Kidney (tissue), 14 donors: ENCODE results near the gene ERBB4. TPM values are rescaled to one million over a fixed set of nuclear protein-coding genes. Genes with fewer than 3 reads are reported as not detected.
"Not testable (repeated sequence)": the region's sequence is repeated elsewhere in the genome, so short reads cannot be mapped to it uniquely, and the experiment has no call there.

ENCODE experiments used
- DNase-seq, 5 donors: peaks; one replicate each; pipeline ENCODE4 v3.0.0-alpha.2; 2013 to 2020
- FAIRE-seq: peaks from 2 replicates; lab custom pipeline; 2012; peaks lifted over from hg19 to GRCh38; lab: Jason Lieb, UNC
- H3K27ac ChIP-seq, 2 donors: one replicate each; pipeline ENCODE4 v1.7.0; 2013; ENCODE audit warnings: low read depth in 2 of 2, low read length in 2 of 2, inconsistent platforms in 1 of 2
- H3K27me3 ChIP-seq: one replicate; pipeline ENCODE4 v1.7.1; 2013; ENCODE audit warnings: low read length, inconsistent platforms; ENCODE audit not compliant: control insufficient read depth, insufficient read depth
- H3K36me3 ChIP-seq, 3 donors: one replicate each; pipeline versions ENCODE4 v1.7.0 to v1.7.1; 2013; ENCODE audit warnings: low read length in 3 of 3, control low read depth in 1 of 3, inconsistent platforms in 1 of 3; ENCODE audit not compliant: insufficient read depth in 3 of 3, control insufficient read depth in 2 of 3
- H3K4me1 ChIP-seq, 3 donors: one replicate each; pipeline versions ENCODE4 v1.7.0 to v1.7.1; 2013; ENCODE audit warnings: low read length in 3 of 3, inconsistent platforms in 1 of 3, low read depth in 1 of 3; ENCODE audit not compliant: control insufficient read depth in 2 of 3, insufficient read depth in 2 of 3
- H3K4me3 ChIP-seq, 3 donors: one replicate each; pipeline versions ENCODE4 v1.7.0 to v1.8.1; 2013; ENCODE audit warnings: low read length in 3 of 3, control low read depth in 1 of 3, inconsistent platforms in 1 of 3
- H3K9ac ChIP-seq, 3 donors: one replicate each; pipeline versions ENCODE4 v1.7.0 to v1.7.1; 2013; ENCODE audit warnings: low read length in 3 of 3, control low read depth in 1 of 3, inconsistent platforms in 1 of 3
- H3K9me3 ChIP-seq, 3 donors: one replicate each; pipeline versions ENCODE4 v1.7.0 to v1.7.1; 2013; ENCODE audit warnings: low read length in 3 of 3, control low read depth in 1 of 3, inconsistent platforms in 1 of 3; ENCODE audit not compliant: control insufficient read depth in 2 of 3, insufficient read depth in 1 of 3
- CTCF ChIP-seq: IDR thresholded peaks from 3 replicates; pipeline ENCODE4 v1.5.1; 2012; ENCODE audit warnings: mild to moderate bottlenecking, moderate library complexity, borderline replicate concordance; ENCODE audit not compliant: insufficient read depth; ENCODE audit errors: extremely low read depth
- intact Hi-C: fragments of 100-400 bp; cut with DNase I; formaldehyde crosslinking; loops from one replicate; pipeline ENCODE4 v1.11.1; 2022
- polyA plus RNA-seq: library from polyadenylated mRNA; stranded (reverse); fragments of 350-450 nt; fragmentation: Illumina TruSeq; extraction: RNeasy Lipid Tissue Mini Kit (QIAGEN cat#74804); gene quantifications from one replicate; pipeline ENCODE4 v1.2.3, GENCODE V29; 2014; ENCODE audit warnings: low read depth, low replicate concordance; ENCODE audit not compliant: insufficient read depth
- total RNA-seq: library from RNA; stranded (reverse); fragmentation: NEBNext Ultra II Directional; extraction: Animal tissue kit (Norgen Biotek cat#: 25700); gene quantifications from one replicate; pipeline ENCODE4 v1.2.1, GENCODE V29; 2021
- donor health status: control.
- donor health status: control.
- donor health status: control.
- donor health status: control.
- donor health status: control.
- donor health status: DM: yes; HTN: yes; CAD: no.
- donor health status: Normal renal cell carcinoma (clear cell type).

The ERBB4 gene
- total and polyA plus RNA-seq, 2 donors from 2014 or later: 3.9 to 152 TPM

- intact Hi-C loops: no loop called here
- Histone ChIP-seq H3K4me1 (no peaks in the 10 kb centered on the region), H3K36me3 (no peaks in the 10 kb centered on the region), H3K27ac (no peak overlapping the region), H3K27me3 (no peaks in the 10 kb centered on the region), H3K9me3 (no peaks in the 10 kb centered on the region), H3K9ac (no peak overlapping the region), H3K4me3 (no peak overlapping the region)
- TF ChIP-seq CTCF: no peak
- DNase-seq: peak in 1 of 5 donors; percentile 19
- FAIRE-seq: no peak
Observed at GRCh38 chr2:212484563-212485080, 54.0 kb downstream of the ERBB4 start.

GRCh38 chr2:212480447-212480846 is 58.2 kb downstream of the ERBB4 start:
- intact Hi-C loops: no loop called here
- no peaks in the 10 kb centered on the region for H3K4me1 ChIP-seq
- H3K27ac ChIP-seq: no peak overlapping the region
- no peaks in the 10 kb centered on the region for H3K27me3 ChIP-seq
- H3K4me3 ChIP-seq: no peak overlapping the region
- DNase-seq (no peak), FAIRE-seq (no peak)
- H3K9me3 ChIP-seq: no peaks in the 10 kb centered on the region
- no peaks in the 10 kb centered on the region for H3K36me3 ChIP-seq
- no peak overlapping the region for H3K9ac ChIP-seq
- TF ChIP-seq CTCF: no peak

- H3K4me3 ChIP-seq: no peak overlapping the region
- H3K4me1 ChIP-seq: no peaks in the 10 kb centered on the region
- no peak overlapping the region for H3K9ac ChIP-seq
- DNase-seq (no peak), FAIRE-seq (no peak)
- TF ChIP-seq CTCF: no peak
- intact Hi-C loops: no loop called here
- no peaks in the 10 kb centered on the region for H3K27me3 ChIP-seq
- H3K27ac ChIP-seq: no peak overlapping the region
- no peaks in the 10 kb centered on the region for H3K36me3 ChIP-seq
- H3K9me3 ChIP-seq: no peaks in the 10 kb centered on the region
Observed at GRCh38 chr2:212477571-212477970, 61.0 kb downstream of the ERBB4 start.

GRCh38 chr2:212473211-212473610 is 65.4 kb downstream of the ERBB4 start:
- no peaks in the 10 kb centered on the region for H3K36me3 ChIP-seq
- no peak for DNase-seq
- no peaks in the 10 kb centered on the region for H3K4me1 ChIP-seq
- H3K9ac ChIP-seq: no peak overlapping the region
- H3K27me3 ChIP-seq: no peaks in the 10 kb centered on the region
- no peaks in the 10 kb centered on the region for H3K9me3 ChIP-seq
- no peak for TF ChIP-seq CTCF
- intact Hi-C loops: no loop called here
- H3K27ac ChIP-seq: no peak overlapping the region
- FAIRE-seq: no peak
- H3K4me3 ChIP-seq: no peak overlapping the region

- H3K27me3 ChIP-seq, H3K4me1 ChIP-seq, DNase-seq, H3K36me3 ChIP-seq, H3K9ac ChIP-seq, FAIRE-seq, H3K4me3 ChIP-seq, intact Hi-C loops, H3K9me3 ChIP-seq, H3K27ac ChIP-seq: not testable (repeated sequence)
Observed at GRCh38 chr2:212467551-212467950, 71.1 kb downstream of the ERBB4 start.
